ENCODE results near the gene ZNF423.
A peak's percentile ranks its signal among the peaks of the same experiment; 100 is the strongest.

Gene ZNF423

DNA sequence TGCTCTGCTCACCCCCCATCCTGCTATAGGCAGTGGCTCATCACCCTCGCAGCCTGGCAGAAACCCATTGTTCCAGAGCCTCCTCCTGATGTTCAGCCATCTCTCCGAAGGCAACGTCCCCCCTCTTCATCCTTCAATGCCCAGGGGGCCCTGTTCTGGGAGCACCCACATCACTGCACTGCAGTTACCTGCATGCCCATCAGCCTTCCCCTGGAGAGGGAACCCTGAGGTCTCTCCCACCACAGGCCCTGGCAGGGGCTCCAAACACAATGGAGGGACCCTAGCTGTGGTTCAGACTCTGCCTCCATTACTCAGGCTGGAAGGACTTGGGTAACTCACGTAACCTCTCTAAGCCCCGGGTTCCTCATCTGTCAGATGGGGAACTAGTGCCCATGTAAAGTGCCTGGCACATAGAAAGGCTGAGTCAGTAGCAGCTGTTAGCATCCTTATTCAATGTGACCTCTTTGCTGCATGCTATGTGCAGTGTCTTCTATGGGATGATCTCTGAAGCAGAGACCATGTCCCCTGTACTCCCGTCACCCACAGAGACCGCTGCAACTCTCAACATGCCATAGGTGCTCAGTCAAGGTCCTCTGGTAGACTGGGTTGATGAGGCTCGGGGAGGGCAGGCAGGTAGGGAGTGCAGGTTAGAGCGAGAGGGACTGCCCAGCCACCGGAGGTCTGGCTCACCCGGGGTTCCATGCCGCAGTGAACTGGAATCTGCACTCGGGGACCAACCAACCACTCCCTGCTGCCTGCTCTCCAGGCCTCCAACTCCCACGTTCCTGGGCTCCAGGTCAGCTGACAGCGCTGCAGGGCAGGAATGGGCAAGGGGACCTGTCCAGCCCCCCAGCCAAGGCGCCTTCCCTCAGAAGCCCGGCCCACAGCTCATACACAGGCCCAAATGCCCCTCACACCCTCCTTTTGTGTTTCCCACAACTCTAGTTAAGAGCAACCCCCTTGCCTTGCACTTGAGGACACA, 233.2 kb downstream of the ZNF423 start:
- DNase-seq (ENCODE audit: low spot score) = no peak

GRCh38 chr16:49622084-49622390, 233.9 kb downstream of the ZNF423 start:
- no peak for DNase-seq (ENCODE audit: low spot score)

DNA sequence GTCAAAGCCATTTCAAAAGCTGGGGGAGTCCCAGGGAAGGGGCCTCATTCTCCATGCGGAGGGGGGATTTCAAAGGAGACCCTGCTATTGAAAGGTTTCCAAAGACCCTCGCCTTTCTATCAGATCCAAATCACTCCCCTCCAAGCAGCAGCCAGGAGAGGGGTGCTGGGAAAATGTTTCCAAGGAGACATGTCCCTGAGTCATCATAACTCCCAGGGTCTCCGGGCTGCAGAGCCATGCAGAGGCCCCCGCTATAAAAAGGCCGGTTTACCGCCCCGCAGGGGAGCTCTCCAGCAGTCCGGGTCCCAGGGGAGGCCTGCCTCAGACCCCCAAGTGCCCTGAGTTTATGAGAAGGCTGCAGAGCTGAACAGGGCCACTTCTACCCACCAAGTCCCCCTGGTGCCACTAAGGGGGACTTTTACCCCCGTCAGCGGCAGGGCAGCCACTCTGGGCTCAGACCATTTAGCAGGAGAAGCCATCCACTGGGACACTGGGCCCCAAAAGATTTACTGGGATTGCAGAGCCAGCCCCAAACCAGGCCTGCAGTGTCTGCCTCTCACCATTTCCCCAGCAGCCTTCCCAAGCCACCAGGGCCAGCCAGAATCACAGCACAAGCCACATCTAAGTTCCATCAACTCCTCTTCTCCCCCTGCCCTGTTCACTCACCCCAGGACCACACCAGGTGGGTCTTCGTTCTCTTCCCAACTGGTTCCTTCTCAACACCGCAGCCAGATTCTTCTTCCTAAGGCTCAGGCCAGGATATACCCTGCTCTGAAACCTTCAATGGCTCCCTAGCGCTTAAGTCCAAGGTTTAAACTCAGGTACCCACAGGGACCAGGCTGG, 234.4 kb downstream of the ZNF423 start:
- no peak for DNase-seq (ENCODE audit: low spot score)

- DNase-seq (ENCODE audit: low spot score) = no peak
Measured at GRCh38 chr16:49620869-49621240, 235.1 kb downstream of the ZNF423 start.

- peak; percentile 28 for DNase-seq (ENCODE audit: low spot score)
Measured at GRCh38 chr16:49620158-49620868, 235.6 kb downstream of the ZNF423 start.

GRCh38 chr16:49619811-49620157, 236.1 kb downstream of the ZNF423 start:
- DNase-seq (ENCODE audit: low spot score) = no peak

- DNase-seq (ENCODE audit: low spot score) = no peak
Measured at GRCh38 chr16:49618955-49619354, 237.0 kb downstream of the ZNF423 start.

- DNase-seq (ENCODE audit: low spot score) = no peak
Measured at GRCh38 chr16:49617710-49618330, 238.1 kb downstream of the ZNF423 start.

DNA sequence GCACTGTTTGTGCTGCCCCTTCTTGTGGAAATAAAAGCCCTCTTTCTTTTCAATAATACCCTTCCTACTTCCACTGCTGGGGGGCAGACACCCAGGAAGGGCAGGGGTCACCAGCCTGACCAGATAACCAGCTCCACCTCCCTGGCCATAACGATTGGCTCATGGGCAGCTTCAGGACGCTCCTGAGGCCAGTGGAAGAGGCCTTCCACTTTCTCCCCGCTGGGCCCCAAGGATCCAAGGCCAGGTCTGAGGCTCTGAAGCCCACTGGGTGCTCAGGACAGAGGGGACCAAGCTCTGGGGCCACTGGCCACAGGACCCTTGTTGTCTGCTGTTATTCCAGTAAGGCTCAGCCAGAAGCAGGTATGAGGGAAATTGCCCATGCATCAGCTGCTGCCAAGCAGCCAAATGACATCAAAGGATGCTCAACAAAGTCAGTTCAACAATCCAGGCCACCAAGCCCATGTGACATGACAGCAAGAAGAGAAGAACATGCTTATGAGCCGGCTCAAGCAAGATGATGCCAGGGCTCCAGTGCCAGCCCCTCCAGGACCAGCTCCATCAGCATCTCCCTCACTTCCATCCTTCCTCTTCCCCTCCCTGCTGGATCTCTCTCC, 238.8 kb downstream of the ZNF423 start:
- DNase-seq (ENCODE audit: low spot score) = no peak

DNA sequence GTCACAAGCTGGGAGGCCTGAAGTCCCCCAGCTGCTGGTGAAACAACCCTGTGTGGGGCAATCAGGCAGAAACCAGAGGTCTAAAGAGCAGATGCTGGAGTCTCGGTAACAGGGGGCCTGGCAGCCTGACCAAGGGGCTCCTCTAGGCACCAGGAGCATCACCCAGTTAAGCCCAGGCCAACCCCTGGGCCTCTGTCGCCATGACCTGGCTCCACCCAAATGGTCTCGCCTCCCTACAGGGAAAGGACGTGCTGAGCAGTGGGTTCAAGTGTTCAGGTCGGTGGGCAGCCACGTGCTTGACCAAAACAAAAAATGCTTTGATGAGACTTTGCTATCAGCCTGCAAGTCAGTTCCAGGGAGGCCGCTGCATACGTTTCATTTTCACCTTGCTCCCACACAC, 240.3 kb downstream of the ZNF423 start:
- no peak for DNase-seq (ENCODE audit: low spot score)

DNA sequence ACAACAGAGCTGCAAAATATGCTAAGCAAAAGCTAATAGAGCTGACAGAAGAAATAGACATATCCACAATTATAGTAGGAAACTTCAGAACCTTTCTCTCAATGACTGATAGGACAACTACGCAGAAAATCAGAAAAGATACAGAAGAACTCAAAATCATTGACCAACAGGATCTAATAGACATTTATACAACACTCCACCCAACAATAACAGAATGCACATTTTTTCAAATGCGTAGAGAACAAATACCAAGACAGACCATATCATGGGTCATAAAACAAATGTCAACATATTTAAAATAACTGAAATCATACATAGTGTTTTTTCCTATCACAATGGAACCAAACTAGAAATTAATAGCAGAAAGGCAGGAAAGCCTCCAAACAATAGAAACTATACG, 244.9 kb downstream of the ZNF423 start:
- DNase-seq (ENCODE audit: low spot score) = no peak

DNA sequence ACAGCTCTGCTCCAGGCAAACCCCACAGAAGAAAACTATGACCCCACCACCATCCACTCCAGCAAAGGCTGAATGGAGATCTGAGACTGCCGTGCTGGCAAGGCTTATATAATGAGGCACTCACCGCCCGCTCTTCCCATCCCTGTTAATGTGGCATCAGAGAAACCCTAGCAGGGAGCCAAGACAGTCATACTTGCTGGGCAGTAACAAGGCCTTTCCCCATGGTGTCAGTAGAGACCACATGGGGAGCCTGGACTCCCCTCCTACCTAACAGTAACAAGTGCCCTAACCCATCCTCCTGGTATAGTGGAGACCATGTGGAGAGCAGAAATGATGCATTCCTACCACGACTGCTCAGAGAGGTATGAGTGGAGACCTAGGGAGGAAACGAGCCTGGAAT, 247.1 kb downstream of the ZNF423 start:
- DNase-seq (ENCODE audit: low spot score) = no peak

DNA sequence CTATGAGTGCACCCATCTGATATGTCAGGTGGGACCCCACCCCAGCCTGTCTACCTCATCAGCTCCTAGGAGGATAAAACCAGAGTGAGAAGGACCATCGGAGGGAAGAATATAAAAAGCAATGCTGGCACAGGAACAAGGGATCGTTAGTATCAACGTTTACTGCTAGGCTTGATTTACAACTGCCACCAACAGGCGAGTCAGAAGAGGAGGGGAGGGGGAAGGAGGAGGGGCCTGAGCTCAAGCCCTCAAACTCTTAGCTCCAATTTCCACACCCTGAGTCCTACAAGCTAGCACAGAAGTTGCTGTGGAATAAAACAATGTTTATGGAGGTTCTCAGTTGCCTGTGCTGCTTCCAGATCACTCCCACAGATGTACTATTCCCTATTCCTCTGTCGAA, 247.8 kb downstream of the ZNF423 start:
- no peak for DNase-seq (ENCODE audit: low spot score)

- DNase-seq (ENCODE audit: low spot score) = no peak
Measured at GRCh38 chr16:49605536-49606254, 250.2 kb downstream of the ZNF423 start.

GRCh38 chr16:49604602-49605001, 251.3 kb downstream of the ZNF423 start:
- no peak for DNase-seq (ENCODE audit: low spot score)

GRCh38 chr16:49603956-49604355, 252.0 kb downstream of the ZNF423 start:
- no peak for DNase-seq (ENCODE audit: low spot score)

GRCh38 chr16:49602976-49603310, 253.0 kb downstream of the ZNF423 start:
- DNase-seq (ENCODE audit: low spot score) = no peak

- no peak for DNase-seq (ENCODE audit: low spot score)
Measured at GRCh38 chr16:49602201-49602975, 253.5 kb downstream of the ZNF423 start.

DNA sequence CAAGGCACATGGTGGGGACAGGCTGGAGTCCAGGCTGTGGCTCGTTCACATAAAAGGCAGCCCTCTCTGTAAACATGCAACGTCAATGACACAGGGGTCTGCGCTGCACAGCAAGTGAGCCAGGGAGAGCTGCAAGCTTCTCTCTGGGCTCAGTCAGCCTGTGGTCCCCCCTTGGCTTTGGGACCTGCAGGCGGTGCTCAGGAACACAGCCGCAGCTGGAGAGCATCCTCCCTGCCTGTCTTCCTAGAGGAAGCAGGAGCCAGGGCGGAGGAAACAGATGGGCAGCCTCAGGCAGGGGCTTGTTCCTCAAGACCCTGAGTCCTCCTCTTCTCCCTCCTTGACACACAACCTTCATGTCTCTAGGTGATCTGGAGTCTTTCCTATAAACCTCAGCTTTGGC, 254.3 kb downstream of the ZNF423 start:
- no peak for DNase-seq (ENCODE audit: low spot score)

- no peak for DNase-seq (ENCODE audit: low spot score)
Measured at GRCh38 chr16:49600976-49601375, 254.9 kb downstream of the ZNF423 start.

All from HuH-7 (cell line).